Measurements from ENCODE around the gene CDC42.
"Not testable (repeated sequence)": the region's sequence is repeated elsewhere in the genome, so short reads cannot be mapped to it uniquely, and the experiment has no call there.

CDC42 gene

DNA sequence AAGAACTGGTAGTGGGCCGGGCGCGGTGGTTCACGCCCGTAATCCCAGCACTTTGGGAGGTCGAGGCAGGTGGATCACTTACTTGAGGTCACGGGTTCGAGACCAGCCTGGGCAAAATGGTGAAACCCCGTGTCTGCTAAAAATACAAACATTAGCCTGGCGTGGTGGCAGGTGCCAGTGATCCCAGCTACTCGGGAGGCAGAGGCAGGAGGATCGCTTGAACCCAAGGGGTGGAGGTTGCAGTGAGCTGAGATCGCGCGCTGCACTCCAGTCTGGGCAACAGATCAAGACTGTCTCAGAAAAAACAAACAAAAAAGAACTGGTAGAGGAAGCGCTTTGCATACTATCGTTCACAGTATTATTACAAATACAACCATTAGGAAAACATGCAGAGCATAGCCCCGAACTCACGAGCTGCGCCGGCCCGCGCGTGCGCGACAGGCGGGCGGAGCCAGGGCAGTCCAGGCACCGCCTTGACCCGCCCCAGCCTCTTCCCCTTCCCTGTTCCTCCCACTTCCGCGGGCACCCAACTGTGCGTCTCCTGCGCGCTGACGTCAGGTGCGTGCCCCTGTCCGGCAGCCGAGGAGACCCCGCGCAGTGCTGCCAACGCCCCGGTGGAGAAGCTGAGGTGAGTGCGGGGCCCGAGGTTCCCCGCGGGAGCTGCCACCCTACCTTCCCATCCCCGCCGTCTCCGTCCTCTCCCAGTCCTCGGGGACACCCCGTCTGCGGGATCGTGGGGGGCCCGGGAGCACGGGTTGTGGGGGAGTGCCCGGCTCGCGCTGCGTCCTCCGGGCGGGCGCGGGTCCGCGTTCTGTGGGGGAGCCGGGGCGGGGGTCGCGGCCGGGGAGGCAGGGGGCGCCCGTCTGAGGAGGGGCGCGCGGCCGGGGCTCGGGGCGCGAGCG lies at the start of gene CDC42:
CDC42 (plus strand) TSS at position 595 of the 902 bp plus-strand sequence. CDS start 25,770 bp downstream, outside the sequence.
- DNase-seq (ENCODE audit: low read depth, low spot score) = peak; percentile 93

DNA sequence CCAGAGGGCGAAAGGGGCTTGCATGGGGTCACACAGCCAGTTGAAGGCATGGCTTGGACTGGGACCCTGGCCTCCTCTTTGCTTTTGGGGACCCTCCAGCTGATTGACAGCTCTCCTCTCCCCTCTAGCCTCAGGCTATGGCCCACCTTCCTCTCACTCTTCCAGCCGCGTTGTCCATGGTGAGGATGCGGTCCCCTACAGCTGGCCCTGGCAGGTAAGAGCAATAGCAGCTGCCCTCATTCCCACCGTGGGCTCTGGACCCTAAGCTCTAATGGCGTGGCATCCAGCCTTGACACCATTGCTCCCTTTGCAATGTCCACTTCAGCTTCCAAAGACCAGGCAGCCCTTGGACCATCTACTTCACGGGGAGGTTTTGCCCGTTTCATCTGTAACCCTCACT lies 49.6 kb upstream of the CDC42 start:
- DNase-seq (ENCODE audit: low read depth, low spot score) = not testable (repeated sequence)

DNA sequence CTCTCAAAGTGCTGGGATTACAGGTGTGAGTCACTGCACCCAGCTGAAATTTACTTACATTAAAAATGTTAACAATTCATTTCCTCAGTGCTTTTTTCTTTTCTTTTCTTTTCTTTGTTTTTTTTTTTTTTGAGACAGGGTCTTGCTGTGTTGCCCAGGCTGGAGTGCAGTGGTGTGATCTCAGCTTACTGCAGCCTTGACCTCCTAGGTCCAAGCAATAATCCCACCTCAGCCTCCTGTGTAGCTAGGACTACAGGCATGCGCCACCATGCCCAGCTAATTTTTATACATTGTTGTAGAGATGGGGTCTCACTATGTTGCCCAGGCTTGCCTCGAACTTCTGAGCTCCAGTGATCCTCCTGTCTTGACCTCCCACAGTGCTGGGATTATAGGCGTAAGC lies 48.5 kb upstream of the CDC42 start:
- DNase-seq (ENCODE audit: low read depth, low spot score) = not testable (repeated sequence)

DNA sequence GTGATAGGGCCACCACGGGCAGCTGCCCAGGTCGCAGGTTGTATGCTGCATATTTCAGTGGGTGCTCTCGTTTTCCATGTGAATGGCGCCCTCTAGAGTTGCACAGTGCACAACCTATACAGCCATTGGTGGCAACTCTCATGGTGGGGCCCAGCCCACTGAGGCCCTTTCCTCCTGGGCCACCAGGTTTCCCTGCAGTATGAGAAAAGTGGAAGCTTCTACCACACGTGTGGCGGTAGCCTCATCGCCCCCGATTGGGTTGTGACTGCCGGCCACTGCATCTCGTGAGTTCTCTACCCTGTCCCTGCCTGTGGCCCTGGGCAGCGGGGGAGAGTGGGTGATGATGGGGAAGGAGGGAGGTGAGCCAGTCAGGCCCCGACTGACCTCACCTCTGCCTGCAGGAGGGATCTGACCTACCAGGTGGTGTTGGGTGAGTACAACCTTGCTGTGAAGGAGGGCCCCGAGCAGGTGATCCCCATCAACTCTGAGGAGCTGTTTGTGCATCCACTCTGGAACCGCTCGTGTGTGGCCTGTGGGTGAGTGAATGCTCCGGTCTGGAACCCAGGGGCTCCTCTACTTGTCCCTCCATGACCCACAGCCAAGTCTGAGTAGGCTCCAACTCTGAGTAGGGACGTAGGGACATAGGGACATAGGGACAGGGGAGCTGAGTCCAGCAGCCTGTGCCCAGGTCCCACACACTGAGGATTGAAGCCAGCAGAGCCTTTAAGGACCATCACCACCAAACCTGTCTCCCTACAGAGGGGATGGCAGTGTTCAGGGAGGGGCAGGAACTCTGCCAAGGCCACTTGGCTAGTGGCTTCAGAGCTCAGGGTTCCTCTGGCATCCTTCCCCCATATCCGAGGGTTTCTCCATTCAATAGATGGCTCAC lies 47.0 kb upstream of the CDC42 start:
- DNase-seq (ENCODE audit: low read depth, low spot score) = not testable (repeated sequence)

DNA sequence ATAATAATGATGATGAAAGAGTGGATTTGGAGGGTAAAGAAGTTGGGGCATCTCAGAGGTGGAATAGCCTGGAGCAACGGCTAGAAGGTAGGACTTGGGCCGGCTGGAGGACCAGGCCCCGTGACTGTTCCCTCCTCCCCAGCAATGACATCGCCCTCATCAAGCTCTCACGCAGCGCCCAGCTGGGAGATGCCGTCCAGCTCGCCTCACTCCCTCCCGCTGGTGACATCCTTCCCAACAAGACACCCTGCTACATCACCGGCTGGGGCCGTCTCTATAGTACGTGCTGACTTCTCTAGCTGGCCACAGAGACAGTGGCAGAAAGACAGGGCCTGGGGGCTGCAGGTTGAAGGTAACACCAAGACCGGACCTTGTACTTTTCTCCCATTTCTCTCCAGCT lies 45.8 kb upstream of the CDC42 start:
- DNase-seq (ENCODE audit: low read depth, low spot score) = not testable (repeated sequence)

DNA sequence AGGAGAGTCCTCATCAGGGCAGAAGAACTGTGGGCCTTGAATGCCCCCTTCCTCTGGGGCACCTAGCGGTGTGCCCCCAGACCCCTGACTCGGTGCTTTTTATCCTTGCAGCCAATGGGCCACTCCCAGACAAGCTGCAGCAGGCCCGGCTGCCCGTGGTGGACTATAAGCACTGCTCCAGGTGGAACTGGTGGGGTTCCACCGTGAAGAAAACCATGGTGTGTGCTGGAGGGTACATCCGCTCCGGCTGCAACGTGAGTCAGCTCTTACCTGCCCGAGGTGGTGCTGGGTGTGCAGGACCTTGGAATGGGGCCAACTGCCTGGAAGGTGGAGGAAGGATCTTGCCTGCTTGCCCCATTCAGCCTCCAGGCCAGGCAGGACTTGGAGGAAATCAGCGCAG lies 45.2 kb upstream of the CDC42 start:
- DNase-seq (ENCODE audit: low read depth, low spot score) = not testable (repeated sequence)

DNA sequence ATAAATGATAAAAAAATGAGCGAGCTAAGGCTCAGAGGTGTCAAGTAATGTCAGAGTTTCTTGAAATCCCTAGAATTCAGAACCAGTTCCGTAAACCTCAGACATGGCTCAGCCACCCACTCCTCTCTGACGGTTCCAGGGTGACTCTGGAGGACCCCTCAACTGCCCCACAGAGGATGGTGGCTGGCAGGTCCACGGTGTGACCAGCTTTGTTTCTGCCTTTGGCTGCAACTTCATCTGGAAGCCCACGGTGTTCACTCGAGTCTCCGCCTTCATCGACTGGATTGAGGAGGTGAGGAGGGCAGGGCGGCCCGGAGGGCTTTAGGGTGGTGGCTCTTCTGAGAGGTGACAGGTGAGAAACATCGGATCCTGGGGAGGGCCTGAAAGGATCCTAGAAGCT lies 42.9 kb upstream of the CDC42 start:
- not testable (repeated sequence) for DNase-seq (ENCODE audit: low read depth, low spot score)

DNA sequence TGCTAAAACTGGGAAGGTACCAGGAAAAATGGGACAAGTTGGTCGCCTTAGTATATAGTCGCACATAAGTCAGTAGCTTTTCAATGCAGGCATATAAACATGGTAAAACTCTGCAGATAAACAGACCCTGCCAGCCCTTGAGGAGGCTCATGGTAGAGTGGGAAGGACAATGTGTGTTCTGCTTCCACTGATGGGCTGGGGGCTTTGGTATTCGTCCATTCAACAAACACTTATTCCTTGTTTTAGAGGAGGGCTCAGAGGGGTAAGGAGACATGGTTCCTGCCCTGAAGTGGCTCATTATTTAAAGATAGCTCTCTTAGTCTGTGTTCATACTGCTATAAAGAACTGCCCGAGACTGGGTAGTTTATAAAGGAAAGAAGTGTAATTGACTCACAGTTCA lies 39.8 kb upstream of the CDC42 start:
- DNase-seq (ENCODE audit: low read depth, low spot score) = not testable (repeated sequence)

DNA sequence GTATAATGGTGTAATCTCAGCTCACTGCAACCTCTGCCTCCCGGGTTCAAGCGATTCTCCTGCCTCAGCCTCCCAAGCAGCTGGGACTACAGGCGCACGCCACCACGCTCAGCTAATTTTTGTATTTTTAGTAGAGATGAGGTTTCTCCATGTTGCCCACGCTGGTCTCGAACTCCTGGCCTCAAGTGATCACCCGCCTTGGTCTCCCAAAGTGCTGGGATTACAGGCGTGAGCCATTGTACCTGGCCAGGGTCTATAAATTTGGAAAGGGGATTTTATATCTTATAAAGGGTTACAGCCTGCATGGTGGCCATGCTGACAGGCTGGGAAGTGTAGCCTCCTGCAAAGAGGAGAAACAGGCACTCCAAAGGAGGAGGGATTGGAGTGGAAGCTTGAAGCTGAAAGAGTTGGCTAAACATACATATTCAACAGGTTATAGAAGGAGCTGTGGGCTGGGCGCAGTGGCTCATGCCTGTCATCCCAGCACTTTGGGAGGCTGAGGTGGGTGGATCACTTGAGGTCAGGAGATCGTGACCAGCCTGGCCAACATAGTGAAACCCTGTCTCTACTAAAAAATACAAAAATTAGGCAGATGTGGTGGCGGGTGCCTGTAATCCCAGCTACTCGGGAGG lies 37.8 kb upstream of the CDC42 start:
- not testable (repeated sequence) for DNase-seq (ENCODE audit: low read depth, low spot score)

DNA sequence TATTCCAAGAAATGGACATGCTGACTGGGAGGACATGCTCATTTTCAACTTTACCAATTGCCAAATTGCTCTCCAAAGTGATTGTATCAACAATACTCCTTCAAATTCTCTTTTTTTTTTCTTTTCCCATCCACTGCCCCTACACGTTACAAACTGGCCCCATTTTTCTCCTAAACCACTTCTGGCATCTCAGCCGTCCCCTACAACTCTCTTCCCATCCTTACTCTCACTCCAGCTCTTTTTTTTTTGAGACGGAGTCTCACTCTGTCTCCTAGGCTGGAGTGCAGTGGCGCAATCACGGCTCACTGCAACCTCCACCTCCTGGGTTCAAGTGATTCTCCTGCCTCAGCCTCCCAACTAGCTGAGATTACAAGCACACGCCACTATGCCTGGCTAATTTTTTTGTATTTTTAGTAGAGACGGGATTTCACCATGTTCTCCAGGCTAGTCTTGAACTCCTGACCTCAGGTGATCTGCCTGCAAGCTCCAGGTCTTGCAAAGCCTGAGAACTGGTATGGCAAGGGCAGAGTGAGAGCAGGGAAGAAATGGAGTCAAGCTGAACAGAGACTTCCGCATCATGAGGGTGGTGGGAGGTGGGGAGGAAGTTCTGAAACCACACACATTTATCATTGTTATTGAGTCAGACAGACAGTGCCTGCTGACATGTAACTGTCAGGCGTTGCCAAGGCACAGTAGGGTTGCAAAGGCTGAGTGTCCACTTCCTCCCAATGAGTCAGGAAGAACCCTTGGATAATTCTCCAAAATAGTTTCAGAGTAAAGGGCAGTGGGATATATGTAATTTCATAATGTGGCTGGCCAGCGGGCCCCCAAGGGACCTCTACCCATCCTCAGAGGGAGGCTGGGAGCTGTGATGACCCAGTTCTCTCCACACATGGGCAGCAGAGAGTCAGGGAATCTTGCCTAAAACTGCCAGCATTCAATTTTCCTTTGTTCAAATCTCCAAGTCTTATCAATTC lies 33.6 kb upstream of the CDC42 start:
- peak; percentile 31 for DNase-seq (ENCODE audit: low read depth, low spot score)

DNA sequence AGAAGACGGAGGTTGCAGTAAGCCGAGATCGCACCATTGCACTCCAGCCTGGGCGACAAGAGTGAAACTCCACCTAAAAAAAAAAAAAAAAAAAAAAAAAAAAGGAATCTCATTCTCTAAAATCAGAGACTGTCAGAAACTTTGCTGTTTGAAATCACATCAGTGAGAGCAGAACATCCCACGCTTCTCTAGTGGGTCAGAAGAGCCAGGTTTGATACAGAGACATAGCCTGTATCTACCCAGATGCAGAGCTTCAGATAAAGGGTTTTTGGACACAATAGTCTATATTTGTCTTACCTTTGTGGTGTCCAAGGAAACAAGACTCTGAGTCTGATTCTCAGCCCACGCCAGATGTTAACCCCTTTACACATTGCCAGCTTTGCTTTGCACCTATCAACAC lies 31.4 kb upstream of the CDC42 start:
- DNase-seq (ENCODE audit: low read depth, low spot score) = no peak

DNA sequence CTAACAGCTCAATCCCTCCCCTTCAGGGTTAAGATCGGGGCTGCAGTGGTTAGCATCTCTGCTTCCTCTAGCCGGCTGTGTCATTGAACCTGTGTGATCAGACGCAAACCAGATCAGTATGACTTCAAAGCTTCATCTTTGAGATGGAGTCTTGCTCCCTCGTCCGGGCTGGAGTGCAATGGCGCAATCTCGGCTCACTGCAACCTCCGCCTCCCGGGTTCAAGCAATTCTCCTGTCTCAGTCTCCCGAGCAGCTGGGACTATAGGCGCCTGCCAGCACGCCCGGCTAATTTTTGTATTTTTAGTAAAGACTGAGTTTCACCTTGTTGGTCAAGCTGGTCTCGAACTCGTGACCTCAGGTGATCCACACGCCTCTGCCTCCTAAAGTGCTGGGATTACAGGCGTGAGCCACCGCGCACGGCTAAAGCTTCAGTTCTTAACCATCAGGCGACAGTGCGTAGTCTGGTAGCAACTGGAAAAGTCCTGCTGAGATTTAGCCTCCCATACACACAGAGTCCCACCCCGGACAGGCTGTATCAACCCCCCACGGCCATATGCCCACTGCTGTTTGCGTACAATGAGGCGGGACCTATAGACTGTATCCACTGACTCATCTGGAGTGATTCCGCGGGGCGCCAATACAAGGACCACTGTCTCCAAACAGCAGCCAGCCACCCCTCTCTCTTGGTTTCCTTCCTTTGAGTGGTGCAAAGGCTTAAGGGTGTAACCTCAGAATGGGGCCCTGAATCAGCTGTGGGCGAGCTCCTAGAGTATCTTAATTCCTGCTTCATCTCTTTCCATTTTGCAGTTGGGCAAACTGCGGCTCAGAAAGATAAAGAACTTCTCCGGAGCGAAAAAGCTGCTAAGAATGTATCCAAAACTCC lies 27.8 kb upstream of the CDC42 start:
- peak; percentile 62 for DNase-seq (ENCODE audit: low read depth, low spot score)

DNA sequence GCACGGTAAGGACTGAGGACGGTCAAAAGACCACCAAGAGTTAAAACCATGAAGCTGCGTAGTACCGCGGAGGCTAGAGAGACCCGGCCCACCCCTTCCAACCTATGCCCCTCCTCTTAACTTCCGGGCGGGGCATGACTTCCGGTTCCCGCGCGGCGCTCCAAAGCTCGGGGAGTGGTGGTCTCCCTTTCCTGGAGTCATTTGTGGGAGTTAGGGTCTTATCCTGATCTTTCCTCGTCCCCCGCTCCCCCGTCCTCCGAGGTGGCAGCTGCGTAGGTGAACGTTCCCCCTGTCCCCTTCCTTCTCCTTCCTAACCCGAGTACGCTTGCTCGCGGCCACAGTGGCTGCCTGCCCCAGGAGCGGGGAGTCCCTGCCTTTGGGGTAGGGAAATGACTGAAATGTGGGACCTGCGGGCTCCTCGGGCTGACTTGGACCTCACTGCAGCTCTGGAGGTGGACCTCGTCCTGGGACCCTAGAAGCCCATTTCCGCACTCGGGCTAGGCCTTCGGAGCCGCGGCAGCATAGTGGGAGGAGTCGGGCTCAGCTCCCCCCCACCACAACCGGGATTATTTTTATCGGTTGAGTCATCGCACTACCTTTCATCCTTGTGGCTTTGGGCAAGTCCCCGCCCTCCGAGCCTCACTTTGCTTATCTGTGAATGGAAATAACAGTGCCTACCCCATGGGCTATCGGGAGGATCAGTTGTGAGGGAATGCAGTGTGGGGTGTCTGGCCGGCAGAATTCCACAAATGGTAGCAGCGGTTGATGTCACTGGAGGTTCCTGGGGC lies 26.9 kb upstream of the CDC42 start:
- DNase-seq (ENCODE audit: low read depth, low spot score) = peak; percentile 81

DNA sequence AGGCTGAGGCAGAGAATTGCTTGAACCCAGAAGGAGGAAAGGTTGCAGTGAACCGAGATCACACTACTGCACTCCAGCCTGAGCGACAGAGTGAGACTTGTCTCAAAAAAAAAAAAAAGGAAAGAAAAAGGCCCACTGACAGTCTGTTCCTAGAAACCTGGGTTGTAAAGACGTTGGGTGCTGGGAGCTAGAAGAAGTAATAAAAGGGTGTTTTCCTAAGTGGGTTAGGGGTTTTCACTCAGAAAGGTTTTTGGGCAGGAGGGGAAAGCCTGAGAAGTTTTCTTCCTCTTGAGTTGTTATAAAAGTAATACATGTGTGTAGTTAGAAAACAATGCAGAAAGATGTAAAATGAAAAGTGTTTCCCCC lies 25.6 kb upstream of the CDC42 start:
- DNase-seq (ENCODE audit: low read depth, low spot score) = no peak

DNA sequence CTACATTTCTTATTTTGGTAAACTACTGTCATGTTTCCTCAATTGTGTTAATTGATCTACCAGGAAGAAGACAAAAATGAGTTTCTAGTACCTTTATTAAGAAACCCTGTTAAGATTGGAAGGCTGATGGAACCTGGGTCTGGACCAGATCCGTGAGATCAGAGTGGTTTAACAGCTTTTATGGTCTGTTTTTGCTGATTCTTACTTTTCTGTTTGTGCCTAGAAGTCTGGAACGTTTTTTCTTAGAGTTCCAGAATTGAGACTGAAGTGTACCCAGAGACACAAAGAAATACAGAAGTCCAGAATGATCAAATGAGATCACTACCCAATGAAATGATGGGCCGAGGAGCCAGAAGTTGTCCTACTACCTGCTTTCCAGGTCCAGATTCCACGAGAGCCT lies 22.5 kb upstream of the CDC42 start:
- no peak for DNase-seq (ENCODE audit: low read depth, low spot score)

DNA sequence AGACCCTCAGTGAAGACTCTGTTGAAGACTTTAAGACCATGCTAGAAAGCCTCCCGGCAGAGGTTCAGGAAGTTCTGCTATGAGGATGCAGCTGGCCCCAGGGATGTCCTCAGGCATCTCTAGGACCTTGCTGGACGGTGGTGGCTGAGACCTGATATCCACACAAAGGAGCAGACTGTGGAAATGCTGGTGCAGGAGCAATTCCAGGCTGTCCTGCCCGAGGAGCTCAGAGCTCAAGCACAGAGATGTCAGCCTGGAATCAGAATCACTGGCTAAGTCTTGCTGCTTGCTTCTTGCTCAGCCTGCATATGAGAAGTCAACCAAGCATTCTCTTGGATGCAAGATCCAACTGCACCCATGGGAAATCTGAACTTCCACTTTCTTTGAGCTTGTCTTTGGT lies 22.0 kb upstream of the CDC42 start:
- DNase-seq (ENCODE audit: low read depth, low spot score) = no peak

DNA sequence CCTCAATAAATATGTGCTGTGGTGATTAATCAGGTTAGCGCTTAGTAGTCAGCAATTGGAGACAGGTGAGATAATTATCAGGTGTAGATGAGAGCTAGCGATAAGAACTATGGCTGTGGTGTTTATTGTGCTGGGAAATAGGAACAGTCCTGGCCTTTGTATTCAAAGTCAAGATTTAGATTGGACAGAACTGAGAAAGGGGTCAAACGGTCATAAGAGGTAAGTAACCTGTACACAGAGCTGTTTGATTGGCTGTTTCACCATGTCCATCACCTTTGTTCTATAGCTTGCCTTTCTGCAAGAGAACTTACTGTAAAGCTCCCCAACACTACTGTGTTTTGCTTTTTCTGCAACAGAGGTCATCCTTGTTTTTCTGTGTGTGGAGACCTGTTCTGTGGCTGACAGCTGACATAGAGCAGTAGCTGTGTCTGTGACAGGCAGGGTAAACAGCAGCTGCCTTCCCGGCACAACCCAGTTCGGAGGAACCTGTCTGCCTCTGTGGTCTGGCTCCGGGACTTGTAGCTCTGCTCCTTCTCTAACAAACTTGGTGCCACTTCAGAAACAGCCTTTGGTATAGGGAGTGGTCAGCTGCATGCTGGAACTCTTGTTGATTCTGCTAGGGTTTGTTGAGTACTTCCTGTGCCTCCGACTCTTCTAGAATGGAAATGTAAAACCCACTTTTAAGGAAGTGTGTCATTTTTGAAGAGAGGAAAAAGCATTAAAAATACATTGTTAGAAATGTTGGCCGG lies 21.1 kb upstream of the CDC42 start:
- DNase-seq (ENCODE audit: low read depth, low spot score) = no peak

DNA sequence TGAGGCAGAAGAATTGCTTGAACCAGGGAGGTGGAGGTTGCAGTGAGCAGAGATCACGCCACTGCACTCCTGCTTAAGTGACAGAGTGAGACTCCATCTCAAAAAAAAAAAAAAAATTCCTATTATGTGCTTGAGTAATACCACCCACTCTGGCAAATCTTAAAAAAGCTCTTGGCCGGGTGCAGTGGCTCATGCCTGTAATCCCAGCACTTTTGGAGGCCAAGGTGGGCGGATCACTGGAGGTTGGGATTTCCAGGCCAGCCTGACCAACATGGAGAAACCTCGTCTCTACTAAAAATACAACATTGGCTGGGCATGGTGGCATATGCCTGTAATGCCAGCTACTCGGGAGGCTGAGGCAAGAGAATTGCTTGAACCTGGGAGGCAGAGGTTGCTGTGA lies 17.7 kb upstream of the CDC42 start:
- not testable (repeated sequence) for DNase-seq (ENCODE audit: low read depth, low spot score)
